GM19455 (cell line): ENCODE measurements around the gene UTS2B.

Experiments
- ATAC-seq: cut with Tn5 transposase; IDR thresholded peaks from one replicate; pipeline ENCODE4 v1.9.1; 2021; ENCODE audit not compliant: unreplicated experiment

UTS2B gene

DNA sequence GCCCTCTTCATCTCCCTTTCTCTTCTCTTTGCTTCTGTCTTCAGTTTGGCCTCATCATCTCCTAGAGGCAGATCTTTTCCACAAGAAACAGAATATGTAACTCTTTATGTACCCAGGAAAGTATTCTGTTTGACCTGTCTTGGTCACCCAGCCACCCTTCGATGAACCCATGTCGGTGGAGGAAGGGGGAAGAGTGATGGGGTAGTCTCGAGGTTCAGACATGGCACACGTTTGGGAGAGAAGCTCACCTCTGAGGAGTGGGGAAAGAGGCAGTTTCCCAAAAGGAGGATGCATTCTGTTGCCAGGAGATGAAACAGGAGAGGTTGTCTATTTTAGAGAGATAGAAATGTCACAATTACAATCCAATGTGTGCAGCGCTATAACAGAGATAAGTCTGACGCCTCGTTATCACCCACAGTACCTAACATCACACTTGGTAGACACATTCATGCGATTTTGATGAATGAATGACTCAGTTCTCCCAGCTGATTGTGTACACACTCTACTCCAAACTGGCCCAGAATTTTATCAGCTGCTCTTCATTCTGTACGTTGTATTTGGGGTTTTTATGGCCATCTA lies 1.9 kb downstream of the UTS2B start:
- ATAC-seq, result no peak

GRCh38 chr3:191327526-191327925 lies 2.8 kb downstream of the UTS2B start:
- no peak for ATAC-seq

- ATAC-seq, result no peak
Measured at GRCh38 chr3:191324936-191325335, 5.4 kb downstream of the UTS2B start.

DNA sequence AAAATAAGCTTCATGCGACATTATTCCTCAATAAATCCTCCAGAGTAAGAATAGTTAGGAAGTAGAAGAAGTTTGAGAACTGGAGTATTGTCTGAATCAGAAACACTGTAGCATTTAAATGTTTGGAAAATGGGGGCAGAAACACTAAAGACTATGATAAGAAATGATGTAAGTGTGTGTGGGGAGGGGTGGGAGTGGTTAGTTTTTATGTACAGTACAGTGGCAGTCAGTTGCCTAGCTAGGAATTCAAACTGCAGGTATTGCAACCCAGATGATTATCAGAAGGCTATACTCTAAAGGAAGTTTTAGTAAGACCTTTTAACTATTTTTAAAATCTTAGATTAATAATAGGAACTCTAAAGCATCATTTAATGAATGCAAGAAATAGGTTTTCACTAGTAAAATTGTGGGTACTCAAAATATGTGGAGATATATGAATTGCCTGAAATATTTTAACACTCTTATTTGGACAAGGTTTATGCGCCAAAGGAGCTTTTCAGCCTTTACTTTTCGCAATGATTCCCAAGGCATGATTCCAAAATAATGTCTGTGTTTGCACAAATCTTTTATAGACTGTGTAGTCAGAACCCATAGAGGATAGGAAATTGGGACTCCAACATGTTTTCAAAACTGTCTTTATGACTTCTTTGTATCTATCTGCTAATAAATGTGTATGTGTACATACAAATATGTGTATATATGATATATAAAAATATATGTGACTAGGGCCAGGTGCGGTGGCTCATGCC lies 9.1 kb downstream of the UTS2B start:
- no peak for ATAC-seq

DNA sequence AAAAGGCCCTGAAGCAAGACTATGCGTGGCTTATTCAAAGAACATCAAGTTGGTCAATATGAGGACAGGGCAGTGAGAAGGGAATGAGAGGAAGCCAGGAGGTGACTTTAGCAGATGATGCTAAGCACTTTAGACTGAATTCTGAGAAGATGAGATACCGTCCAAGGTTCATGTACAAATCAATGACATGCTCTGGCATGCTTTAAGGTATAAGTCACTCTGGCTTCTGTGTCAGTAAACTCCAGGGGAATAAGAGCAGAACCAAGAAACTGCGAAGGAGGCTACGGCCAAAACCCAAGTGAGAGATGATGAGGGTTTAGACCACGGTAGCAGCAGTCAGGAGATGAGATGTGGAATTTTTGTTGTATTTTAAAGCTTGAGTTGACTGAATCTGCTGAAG lies 10.0 kb downstream of the UTS2B start:
- ATAC-seq, result no peak

DNA sequence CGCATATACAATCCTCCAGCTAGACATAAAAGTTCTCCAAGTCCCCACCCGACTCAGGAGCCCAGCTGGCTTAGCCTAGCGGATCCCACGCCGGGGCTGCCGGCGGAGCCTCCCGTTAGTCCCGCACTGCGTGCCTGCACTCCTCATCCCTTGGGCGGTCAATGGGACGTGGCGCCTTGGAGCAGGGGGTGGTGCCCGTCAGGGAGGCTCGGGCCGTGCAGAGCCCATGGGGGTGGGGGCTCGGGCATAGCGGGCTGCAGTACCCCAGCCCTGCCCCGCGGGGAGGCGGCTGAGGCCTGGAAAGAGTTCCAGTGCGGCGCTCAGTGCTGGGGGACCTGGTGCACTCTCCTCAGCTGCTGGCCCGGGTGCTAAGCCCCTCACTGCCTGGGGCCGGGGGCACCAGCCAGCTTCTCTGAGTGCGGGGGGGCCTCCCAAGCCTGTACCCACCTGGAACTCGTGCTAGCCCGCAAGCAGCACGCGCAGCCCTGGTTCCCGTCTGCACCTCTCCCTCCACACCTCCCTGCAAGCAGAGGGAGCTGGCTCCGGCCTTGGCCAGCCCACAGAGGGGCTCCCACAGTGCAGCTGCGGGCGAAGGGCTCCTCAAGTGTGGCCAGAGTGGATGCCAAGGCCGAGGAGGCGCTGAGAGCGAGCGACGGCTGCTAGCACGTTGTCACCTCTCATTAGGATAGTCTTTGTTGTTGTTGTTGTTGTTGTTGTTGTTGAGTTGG lies 13.3 kb downstream of the UTS2B start:
- no peak for ATAC-seq

GRCh38 chr3:191314109-191314728 lies 16.1 kb downstream of the UTS2B start:
- ATAC-seq, result no peak

DNA sequence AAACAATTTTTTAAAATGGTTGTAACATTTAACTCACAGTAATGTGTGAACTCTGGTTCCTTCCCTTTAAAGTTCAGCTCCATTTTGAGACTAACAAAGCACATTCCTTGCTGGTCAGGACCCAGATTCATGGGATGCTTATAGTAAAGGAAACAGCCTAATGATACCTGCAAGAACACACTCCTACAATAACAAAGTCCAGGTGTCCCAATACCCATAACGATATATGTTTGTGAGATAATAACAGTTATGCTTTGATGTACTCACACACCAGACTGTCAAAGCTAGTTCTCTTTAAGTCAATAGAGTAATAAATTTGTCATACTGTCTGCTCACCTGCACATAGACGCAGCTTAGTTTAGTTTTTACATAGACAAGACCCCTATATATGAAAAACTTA lies 17.0 kb downstream of the UTS2B start:
- ATAC-seq, result no peak

DNA sequence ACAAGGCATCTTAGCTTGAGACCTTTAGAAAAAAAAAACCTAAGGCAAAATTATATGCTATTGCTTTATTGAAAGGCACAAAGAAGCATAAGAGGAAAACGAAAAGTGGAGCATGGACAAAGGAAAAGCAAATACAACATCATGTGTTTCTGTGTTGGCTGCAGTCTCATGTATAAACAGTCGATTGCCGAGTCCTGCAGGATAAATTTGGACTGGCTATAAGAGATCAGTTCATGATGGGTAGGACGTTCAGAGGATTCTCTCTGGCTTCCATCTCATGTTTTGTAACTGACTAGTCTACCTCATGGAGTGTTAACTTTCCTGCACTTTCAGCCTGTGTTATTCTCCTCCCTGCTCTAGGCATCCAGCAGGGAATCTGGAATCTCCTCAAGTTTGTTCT lies 23.0 kb downstream of the UTS2B start:
- ATAC-seq, result no peak

GRCh38 chr3:191306428-191306827 lies 23.9 kb downstream of the UTS2B start:
- ATAC-seq, result no peak

DNA sequence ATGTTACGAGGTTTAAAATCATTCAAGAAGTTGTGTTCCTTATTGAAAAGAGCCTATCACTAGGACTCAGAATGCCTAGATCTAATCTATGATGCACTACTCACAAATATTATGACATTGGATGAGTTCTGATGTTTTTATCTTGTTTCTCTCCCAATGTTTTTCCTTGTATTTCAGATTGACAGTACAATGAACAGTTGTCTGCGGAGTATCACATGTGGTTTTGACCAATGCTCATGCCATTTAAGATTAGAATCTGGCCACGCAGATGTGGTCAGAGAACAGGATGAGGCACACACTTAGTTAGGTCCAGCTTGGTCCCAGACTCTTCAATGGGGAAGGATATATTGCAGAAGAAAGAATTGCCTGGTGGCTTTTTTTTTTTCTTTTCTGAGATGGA lies 26.7 kb downstream of the UTS2B start:
- ATAC-seq, result no peak

GRCh38 chr3:191302451-191302850 lies 27.9 kb downstream of the UTS2B start:
- ATAC-seq, result no peak

- ATAC-seq, result no peak
Measured at GRCh38 chr3:191301782-191302411, 28.4 kb downstream of the UTS2B start.

GRCh38 chr3:191301017-191301416 lies 29.3 kb downstream of the UTS2B start:
- peak; percentile 74 for ATAC-seq

DNA sequence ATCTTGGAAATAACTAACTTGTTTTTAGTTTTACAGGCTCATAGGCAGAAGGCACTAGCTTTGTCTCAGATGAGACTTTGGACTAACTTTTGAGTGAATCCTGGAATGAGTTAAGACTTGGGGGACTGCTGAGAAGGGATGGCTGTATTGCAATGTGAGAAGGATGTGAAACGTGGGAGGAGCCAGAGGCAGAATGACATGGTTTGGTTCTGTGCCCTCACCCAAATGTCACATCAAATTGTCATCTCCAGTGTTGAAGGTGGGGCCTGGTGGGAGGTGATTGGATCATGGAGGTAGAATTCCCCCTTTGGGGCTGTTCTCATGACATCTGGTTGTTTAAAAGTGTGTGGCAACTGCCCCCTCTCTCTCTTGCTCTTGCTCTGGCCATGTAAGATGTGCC lies 29.9 kb downstream of the UTS2B start:
- ATAC-seq, result peak; percentile 20

GRCh38 chr3:191298846-191299245 lies 31.5 kb downstream of the UTS2B start:
- no peak for ATAC-seq

- ATAC-seq, result peak; percentile 86
Measured at GRCh38 chr3:191296041-191296541, 34.2 kb downstream of the UTS2B start.

- ATAC-seq, result no peak
Measured at GRCh38 chr3:191294291-191294690, 36.0 kb downstream of the UTS2B start.

DNA sequence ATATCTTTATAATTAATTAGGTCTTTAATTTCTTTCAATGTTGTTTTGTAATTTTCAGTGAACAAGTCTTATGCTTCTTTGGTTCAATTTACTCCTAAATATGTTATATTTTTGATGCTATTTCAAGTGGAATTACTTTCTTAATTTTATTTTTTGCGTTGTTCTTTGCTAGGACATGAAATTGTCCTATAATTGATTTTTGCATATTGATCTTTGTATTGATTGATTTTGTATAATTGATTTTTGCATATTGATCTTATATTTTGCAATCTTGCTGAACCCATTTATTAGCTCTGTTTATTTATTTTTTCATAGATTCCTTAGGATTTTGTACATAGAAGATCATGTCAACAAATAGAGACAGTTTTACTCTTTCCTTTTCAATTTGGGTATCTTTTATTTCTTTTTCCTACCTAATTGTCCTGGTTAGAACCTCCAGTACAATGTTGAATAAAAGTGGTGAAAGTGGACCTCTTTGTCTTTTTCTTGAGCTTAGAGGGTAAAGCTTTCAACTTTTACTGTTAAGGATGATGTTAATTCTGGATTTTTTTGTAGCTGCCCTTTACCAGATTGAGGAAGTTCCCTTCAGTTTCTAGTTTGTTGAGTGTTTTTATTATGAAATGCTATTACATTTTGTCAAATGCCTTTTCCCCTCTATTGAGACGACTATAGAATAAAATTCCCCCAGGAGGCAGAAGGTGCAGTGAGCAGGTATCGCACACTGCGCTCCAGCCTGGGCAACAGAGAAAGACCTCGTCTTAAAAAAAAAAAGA lies 37.9 kb downstream of the UTS2B start:
- ATAC-seq, result no peak

- ATAC-seq, result peak; percentile 64
Measured at GRCh38 chr3:191290311-191291025, 39.9 kb downstream of the UTS2B start.
